ENCODE data around the gene AXIN2. TPM values are rescaled to one million over a fixed set of nuclear protein-coding genes. Genes with fewer than 3 reads are reported as not detected.

The AXIN2 gene
- total RNA-seq, 1 donor from 2014 or later = 3.7 TPM

DNA sequence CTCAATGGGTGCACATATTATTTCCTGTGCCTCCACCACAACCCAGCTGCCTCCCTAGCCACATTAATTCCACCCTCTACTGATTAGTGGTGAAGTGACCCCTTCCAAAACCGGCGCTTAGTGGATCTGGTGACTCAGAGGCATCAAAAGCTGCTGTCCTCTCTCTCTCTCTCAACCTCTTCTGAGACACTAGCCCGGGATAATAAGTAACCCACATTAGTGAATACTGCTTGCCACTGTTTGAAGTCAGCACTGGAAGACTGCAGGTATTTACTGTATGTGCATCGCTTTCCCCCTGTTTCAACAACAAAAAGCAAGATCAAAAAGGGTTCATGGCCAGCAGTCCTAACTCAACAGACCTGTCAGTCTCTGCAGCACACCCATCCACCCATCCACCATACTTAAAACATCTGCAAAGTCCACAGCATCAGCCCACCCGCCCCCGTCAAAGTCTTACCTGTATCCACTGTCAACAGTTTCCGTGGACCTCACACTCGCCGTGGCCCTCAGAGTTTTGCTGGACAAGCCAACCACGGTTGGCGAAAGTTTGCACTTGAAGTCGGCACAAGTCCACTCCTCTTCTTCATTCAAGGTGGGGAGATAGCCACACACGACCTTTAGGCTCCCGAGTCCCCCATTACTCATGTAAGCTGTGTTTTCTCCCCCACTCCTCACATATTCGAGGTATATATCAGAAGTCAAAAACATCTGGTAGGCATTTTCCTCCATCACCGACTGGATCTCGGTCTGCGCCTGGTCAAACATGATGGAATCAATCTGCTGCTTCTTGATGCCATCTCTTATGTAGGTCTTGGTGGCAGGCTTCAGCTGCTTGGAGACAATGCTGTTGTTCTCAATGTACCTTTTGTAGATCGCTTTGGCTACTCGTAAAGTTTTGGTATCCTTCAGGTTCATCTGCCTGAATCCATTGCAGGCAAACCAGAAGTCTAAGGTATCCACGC is 3.8 kb downstream of the AXIN2 start:
- H3K27ac Mint-ChIP-seq (ENCODE audit: unreplicated experiment) = no peak overlapping the region
- no peak for TF ChIP-seq CTCF (IDR thresholded peaks at IDR 0.05)
- no peaks in the 10 kb centered on the region for H3K27me3 Mint-ChIP-seq (ENCODE audit: low read depth)
- peak; percentile 81 for DNase-seq (ENCODE audit: low spot score)
- H3K36me3 Mint-ChIP-seq (ENCODE audit: low read depth) = no peaks in the 10 kb centered on the region
- peaks cover 34% of the 10 kb centered on the region for H3K4me1 Mint-ChIP-seq (ENCODE audit: low read depth)
- H3K9me3 Mint-ChIP-seq (ENCODE audit: low read depth) = no peaks in the 10 kb centered on the region
- H3K4me3 Mint-ChIP-seq (ENCODE audit: unreplicated experiment) = no peak overlapping the region

GRCh38 chr17:65556910-65557348 is 4.5 kb downstream of the AXIN2 start:
- no peak for DNase-seq (ENCODE audit: low spot score)
- no peak overlapping the region for H3K27ac Mint-ChIP-seq (ENCODE audit: unreplicated experiment)
- TF ChIP-seq CTCF (IDR thresholded peaks at IDR 0.05) = no peak
- H3K9me3 Mint-ChIP-seq (ENCODE audit: low read depth) = no peaks in the 10 kb centered on the region
- H3K36me3 Mint-ChIP-seq (ENCODE audit: low read depth) = no peaks in the 10 kb centered on the region
- H3K4me1 Mint-ChIP-seq (ENCODE audit: low read depth) = peaks cover 31% of the 10 kb centered on the region
- H3K27me3 Mint-ChIP-seq (ENCODE audit: low read depth) = no peaks in the 10 kb centered on the region
- H3K4me3 Mint-ChIP-seq (ENCODE audit: unreplicated experiment) = no peak overlapping the region

DNA sequence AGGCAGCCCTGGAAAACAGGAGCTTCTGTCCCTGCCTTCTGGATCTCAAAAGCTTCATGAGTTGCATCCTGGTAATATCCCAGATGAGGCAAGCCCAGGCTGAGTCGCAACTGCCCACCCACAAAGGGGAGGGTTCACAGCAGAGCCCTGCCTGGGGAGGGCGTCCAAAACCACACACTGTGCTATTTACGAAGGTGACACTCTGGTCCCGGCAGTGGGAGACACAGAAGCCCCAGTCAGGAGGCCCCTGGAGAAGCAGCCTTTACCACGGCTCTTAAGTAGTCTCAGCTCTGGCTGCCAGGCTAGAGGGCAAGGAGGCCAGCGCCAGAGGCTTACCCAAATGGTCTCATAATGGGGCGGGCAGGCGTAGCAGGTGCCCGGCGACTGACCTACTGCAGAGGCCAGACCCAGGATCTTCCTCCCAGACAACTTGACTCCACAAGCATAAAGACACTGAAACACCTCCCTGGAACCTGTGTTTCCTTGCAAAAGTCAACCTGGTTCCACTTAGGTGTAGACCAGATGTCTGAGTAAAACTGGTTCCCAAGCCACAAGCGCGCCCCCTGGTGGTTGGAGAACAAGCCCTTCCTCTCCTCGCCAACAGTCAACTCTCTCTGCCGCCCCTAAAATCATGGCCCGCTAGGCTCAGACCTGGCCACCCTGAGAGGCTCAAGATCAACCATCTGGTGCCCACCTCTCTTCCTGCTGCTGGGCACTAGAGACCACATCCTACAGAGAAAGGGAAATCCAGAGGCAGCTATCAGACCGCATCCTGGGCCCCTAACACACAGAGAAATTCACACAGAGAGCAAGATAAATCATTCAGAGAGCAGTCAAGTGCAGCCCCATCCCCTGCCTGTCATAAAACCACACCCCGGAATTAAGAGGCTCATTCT is 5.2 kb downstream of the AXIN2 start:
- H3K9me3 Mint-ChIP-seq (ENCODE audit: low read depth) = no peaks in the 10 kb centered on the region
- peaks cover 30% of the 10 kb centered on the region for H3K4me1 Mint-ChIP-seq (ENCODE audit: low read depth)
- H3K4me3 Mint-ChIP-seq (ENCODE audit: unreplicated experiment) = no peak overlapping the region
- H3K27ac Mint-ChIP-seq (ENCODE audit: unreplicated experiment) = no peak overlapping the region
- DNase-seq (ENCODE audit: low spot score) = peak; percentile 87
- no peaks in the 10 kb centered on the region for H3K27me3 Mint-ChIP-seq (ENCODE audit: low read depth)
- TF ChIP-seq CTCF (IDR thresholded peaks at IDR 0.05) = peak; percentile 85
- no peaks in the 10 kb centered on the region for H3K36me3 Mint-ChIP-seq (ENCODE audit: low read depth)

GRCh38 chr17:65554553-65555223 is 6.8 kb downstream of the AXIN2 start:
- no peak for DNase-seq (ENCODE audit: low spot score)
- Mint-ChIP-seq H3K9me3 (ENCODE audit: low read depth) (no peaks in the 10 kb centered on the region), H3K4me3 (ENCODE audit: unreplicated experiment) (no peak overlapping the region), H3K27ac (ENCODE audit: unreplicated experiment) (no peak overlapping the region), H3K4me1 (ENCODE audit: low read depth) (peaks cover 30% of the 10 kb centered on the region), H3K36me3 (ENCODE audit: low read depth) (no peaks in the 10 kb centered on the region), H3K27me3 (ENCODE audit: low read depth) (no peaks in the 10 kb centered on the region)
- peak; percentile 7 for TF ChIP-seq CTCF (IDR thresholded peaks at IDR 0.05)

Measured in chondrocyte (in vitro differentiated cells).